Caco-2 (cell line): ENCODE results near the gene TEX36. TPM values are rescaled to one million over a fixed set of nuclear protein-coding genes. Genes with fewer than 3 reads are reported as not detected.

Experiments used
- BruUV-seq: library from RNA; stranded (reverse); fragments of 400-500 nt; replicated peaks from 2 replicates; lab custom pipeline; 2021; lab: Mats Ljungman, UMichigan
- CTCF ChIA-PET: fragments of 300-600 bp; sonication (Branson Sonifier 250); formaldehyde crosslinking; loops from one replicate; lab custom pipeline; 2022; ENCODE audit warnings: antibody characterized with exemption; lab: Charles Lee
- POLR2A ChIA-PET: fragments of 300-600 bp; sonication (Branson Sonifier 250); formaldehyde crosslinking; loops from one replicate; lab custom pipeline; 2022; ENCODE audit warnings: antibody characterized with exemption; lab: Charles Lee
- DNase-seq, 2 experiments: peaks; one replicate each; pipeline versions ENCODE4 v3.0.0 to v3.0.0-alpha.2; 2020 to 2022
- H3K27me3 ChIP-seq: replicated peaks from 2 replicates; pipeline ENCODE4 v1.6.0; 2011; ENCODE audit warnings: low read length; ENCODE audit not compliant: control insufficient read depth, insufficient read depth
- H3K36me3 ChIP-seq: 2 replicates; pipeline ENCODE4 v1.5.1; 2011; ENCODE audit warnings: low read length; ENCODE audit not compliant: control insufficient read depth, insufficient read depth
- H3K4me1 ChIP-seq: fragments of 250-450 bp; sonication (Bioruptor Pico); 2 replicates; pipeline ENCODE4 v1.5.1; 2020; ENCODE audit warnings: mild to moderate bottlenecking
- H3K4me3 ChIP-seq: 2 replicates; pipeline ENCODE4 v1.5.1; 2011; ENCODE audit warnings: low read depth, mild to moderate bottlenecking, control low read depth, low read length
- H3K9me3 ChIP-seq: fragments of 250-450 bp; sonication (Bioruptor Pico); 2 replicates; pipeline ENCODE4 v1.5.1; 2020; ENCODE audit warnings: mild to moderate bottlenecking, moderate library complexity
- H3K27ac Mint-ChIP-seq: one replicate; pipeline ENCODE4 v1.8.0; 2022; ENCODE audit warnings: mixed read lengths; ENCODE audit not compliant: unreplicated experiment
- H3K27me3 Mint-ChIP-seq: one replicate; pipeline ENCODE4 v1.8.0; 2022; ENCODE audit warnings: mixed read lengths; ENCODE audit not compliant: insufficient read depth, unreplicated experiment
- H3K36me3 Mint-ChIP-seq: one replicate; pipeline ENCODE4 v1.8.0; 2022; ENCODE audit warnings: mild to moderate bottlenecking, mixed read lengths; ENCODE audit not compliant: insufficient read depth, unreplicated experiment
- H3K4me1 Mint-ChIP-seq: one replicate; pipeline ENCODE4 v1.8.0; 2022; ENCODE audit warnings: low read depth, mixed read lengths; ENCODE audit not compliant: unreplicated experiment
- H3K4me3 Mint-ChIP-seq: one replicate; pipeline ENCODE4 v1.8.0; 2022; ENCODE audit warnings: mild to moderate bottlenecking, moderate library complexity, mixed read lengths; ENCODE audit not compliant: unreplicated experiment
- H3K9me3 Mint-ChIP-seq: one replicate; pipeline ENCODE4 v1.8.0; 2022; ENCODE audit warnings: mixed read lengths; ENCODE audit not compliant: unreplicated experiment
- intact Hi-C: fragments of 100-400 bp; cut with micrococcal nuclease; formaldehyde crosslinking; loops from one replicate; pipeline ENCODE4 v1.10.0; 2022; ENCODE audit not compliant: unreplicated experiment
- total RNA-seq: library from RNA; stranded (reverse); gene quantifications from 2 replicates; pipeline ENCODE4 v1.2.3, GENCODE V29; 2022
- TF ChIP-seq, protein P1 (sequence below), 2 experiments: fragments of 200-600 bp in 1 of 2; IDR thresholded peaks; 1 replicate in 1 of 2; 2 replicates in 1 of 2; pipeline versions ENCODE4 v1.5.1 to v1.8.0; 2011 to 2022; ENCODE audit warnings: antibody characterized with exemption in 1 of 2, control low read depth in 1 of 2, inconsistent platforms in 1 of 2, low read depth in 1 of 2, low read length in 1 of 2, mild to moderate bottlenecking in 1 of 2, moderate library complexity in 1 of 2; ENCODE audit not compliant: insufficient read depth in 1 of 2, severe bottlenecking in 1 of 2, unreplicated experiment in 1 of 2

TEX36 gene
- total RNA-seq, 1 experiment from 2014 or later = not detected

- no TSS peak for BruUV-seq
- H3K4me3 Mint-ChIP-seq = no peak overlapping the region
- H3K27me3 ChIP-seq = no peaks in the 10 kb centered on the region
- peaks cover 22% of the 10 kb centered on the region for H3K27me3 Mint-ChIP-seq
- H3K36me3 ChIP-seq = no peaks in the 10 kb centered on the region
- no peaks in the 10 kb centered on the region for H3K4me1 Mint-ChIP-seq
- H3K36me3 Mint-ChIP-seq = no peaks in the 10 kb centered on the region
- POLR2A ChIA-PET = no interaction called here
- no peak for DNase-seq
- H3K9me3 ChIP-seq = no peaks in the 10 kb centered on the region; the same call in 1 of the 2 replicates
- no peaks in the 10 kb centered on the region for H3K4me1 ChIP-seq
- intact Hi-C loops = loop anchor here (5.0 to 10.0 kb wide), 2 partner anchors 102 to 579 kb away; no protein-coding TSS in a partner anchor
- TF ChIP-seq, protein P1, sequence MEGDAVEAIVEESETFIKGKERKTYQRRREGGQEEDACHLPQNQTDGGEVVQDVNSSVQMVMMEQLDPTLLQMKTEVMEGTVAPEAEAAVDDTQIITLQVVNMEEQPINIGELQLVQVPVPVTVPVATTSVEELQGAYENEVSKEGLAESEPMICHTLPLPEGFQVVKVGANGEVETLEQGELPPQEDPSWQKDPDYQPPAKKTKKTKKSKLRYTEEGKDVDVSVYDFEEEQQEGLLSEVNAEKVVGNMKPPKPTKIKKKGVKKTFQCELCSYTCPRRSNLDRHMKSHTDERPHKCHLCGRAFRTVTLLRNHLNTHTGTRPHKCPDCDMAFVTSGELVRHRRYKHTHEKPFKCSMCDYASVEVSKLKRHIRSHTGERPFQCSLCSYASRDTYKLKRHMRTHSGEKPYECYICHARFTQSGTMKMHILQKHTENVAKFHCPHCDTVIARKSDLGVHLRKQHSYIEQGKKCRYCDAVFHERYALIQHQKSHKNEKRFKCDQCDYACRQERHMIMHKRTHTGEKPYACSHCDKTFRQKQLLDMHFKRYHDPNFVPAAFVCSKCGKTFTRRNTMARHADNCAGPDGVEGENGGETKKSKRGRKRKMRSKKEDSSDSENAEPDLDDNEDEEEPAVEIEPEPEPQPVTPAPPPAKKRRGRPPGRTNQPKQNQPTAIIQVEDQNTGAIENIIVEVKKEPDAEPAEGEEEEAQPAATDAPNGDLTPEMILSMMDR (IDR thresholded peaks at IDR 0.05; ENCODE audit: insufficient read depth in 1 of 2, low read depth in 1 of 2, low read length in 1 of 2, severe bottlenecking in 1 of 2, unreplicated experiment in 1 of 2) = no peak
- peaks cover 7% of the 10 kb centered on the region for H3K9me3 Mint-ChIP-seq
- no peak overlapping the region for H3K27ac Mint-ChIP-seq
- H3K4me3 ChIP-seq = no peak overlapping the region
- CTCF ChIA-PET = no interaction called here
Measured at GRCh38 chr10:125626671-125627070, 56.3 kb downstream of the TEX36 start.

- H3K4me3 ChIP-seq = no peak overlapping the region
- Mint-ChIP-seq H3K4me3 (no peak overlapping the region), H3K27ac (no peak overlapping the region), H3K27me3 (peaks cover 20% of the 10 kb centered on the region), H3K36me3 (no peaks in the 10 kb centered on the region), H3K4me1 (no peaks in the 10 kb centered on the region), H3K9me3 (peaks cover 18% of the 10 kb centered on the region)
- TF ChIP-seq, protein P1 (IDR thresholded peaks at IDR 0.05; ENCODE audit: insufficient read depth in 1 of 2, low read depth in 1 of 2, low read length in 1 of 2, severe bottlenecking in 1 of 2, unreplicated experiment in 1 of 2) = no peak
- no peak for DNase-seq
- H3K36me3 ChIP-seq = no peaks in the 10 kb centered on the region
- H3K9me3 ChIP-seq = no peaks in the 10 kb centered on the region; the same call in 1 of the 2 replicates
- H3K4me1 ChIP-seq = no peaks in the 10 kb centered on the region
- BruUV-seq = no TSS peak
- POLR2A ChIA-PET = no interaction called here
- intact Hi-C loops = loop anchor here (5.0 to 10.0 kb wide), 2 partner anchors 101 to 578 kb away; no protein-coding TSS in a partner anchor
- CTCF ChIA-PET = no interaction called here
- H3K27me3 ChIP-seq = no peaks in the 10 kb centered on the region
Measured at GRCh38 chr10:125625586-125625985, 57.4 kb downstream of the TEX36 start.

GRCh38 chr10:125624800-125625199, 58.2 kb downstream of the TEX36 start:
- Histone ChIP-seq H3K4me1 (no peaks in the 10 kb centered on the region), H3K4me3 (no peak overlapping the region), H3K9me3 (no peaks in the 10 kb centered on the region; the same call in 1 of the 2 replicates), H3K27me3 (no peaks in the 10 kb centered on the region), H3K36me3 (no peaks in the 10 kb centered on the region)
- Mint-ChIP-seq H3K27ac (no peak overlapping the region), H3K9me3 (peaks cover 18% of the 10 kb centered on the region), H3K4me3 (no peak overlapping the region), H3K27me3 (peaks cover 21% of the 10 kb centered on the region), H3K36me3 (no peaks in the 10 kb centered on the region), H3K4me1 (no peaks in the 10 kb centered on the region)
- no TSS peak for BruUV-seq
- TF ChIP-seq, protein P1 (IDR thresholded peaks at IDR 0.05; ENCODE audit: insufficient read depth in 1 of 2, low read depth in 1 of 2, low read length in 1 of 2, severe bottlenecking in 1 of 2, unreplicated experiment in 1 of 2) = no peak
- intact Hi-C loops = loop anchor here (5.0 to 10.0 kb wide), 2 partner anchors 100 to 577 kb away; no protein-coding TSS in a partner anchor
- no peak for DNase-seq
- ChIA-PET POLR2A (no interaction called here), CTCF (no interaction called here)
